Calu3 (cell line): Measurements from ENCODE around the gene PPP1R9A. TPM values are rescaled to one million over a fixed set of nuclear protein-coding genes. Genes with fewer than 3 reads are reported as not detected.

Experiments used
- BruUV-seq: library from RNA; stranded (reverse); fragments of 400-500 nt; replicated peaks from 2 replicates; lab custom pipeline; 2021; lab: Mats Ljungman, UMichigan
- CTCF ChIA-PET: fragments of 300-600 bp; sonication (Branson Sonifier 250); formaldehyde crosslinking; loops from one replicate; lab custom pipeline; 2022; ENCODE audit warnings: antibody characterized with exemption; lab: Charles Lee
- DNase-seq: peaks from one replicate; pipeline ENCODE4 v3.0.0; 2022
- H3K27ac Mint-ChIP-seq: one replicate; pipeline ENCODE4 v1.8.0; 2022; ENCODE audit warnings: mixed read lengths; ENCODE audit not compliant: unreplicated experiment
- H3K27me3 Mint-ChIP-seq: one replicate; pipeline ENCODE4 v1.8.0; 2022; ENCODE audit warnings: mixed read lengths; ENCODE audit not compliant: unreplicated experiment
- H3K36me3 Mint-ChIP-seq: one replicate; pipeline ENCODE4 v1.8.0; 2022; ENCODE audit warnings: mild to moderate bottlenecking, moderate library complexity, mixed read lengths; ENCODE audit not compliant: insufficient read depth, unreplicated experiment
- H3K4me1 Mint-ChIP-seq: one replicate; pipeline ENCODE4 v1.8.0; 2022; ENCODE audit warnings: mild to moderate bottlenecking, low read depth, mixed read lengths; ENCODE audit not compliant: unreplicated experiment
- H3K4me3 Mint-ChIP-seq: one replicate; pipeline ENCODE4 v1.8.0; 2022; ENCODE audit warnings: mild to moderate bottlenecking, low read depth, moderate library complexity, mixed read lengths; ENCODE audit not compliant: unreplicated experiment
- H3K9me3 Mint-ChIP-seq: one replicate; pipeline ENCODE4 v1.8.0; 2022; ENCODE audit warnings: low read depth, mixed read lengths; ENCODE audit not compliant: unreplicated experiment
- CTCF ChIP-seq: fragments of 200-600 bp; IDR thresholded peaks from one replicate; pipeline ENCODE4 v1.8.0; 2022; ENCODE audit warnings: antibody characterized with exemption; ENCODE audit not compliant: unreplicated experiment
- intact Hi-C: fragments of 100-400 bp; cut with micrococcal nuclease; formaldehyde crosslinking; loops from one replicate; pipeline ENCODE4 v1.10.0; 2022; ENCODE audit not compliant: unreplicated experiment
- total RNA-seq: library from RNA; stranded (reverse); gene quantifications from 2 replicates; pipeline ENCODE4 v1.2.3, GENCODE V29; 2022

The PPP1R9A gene
- total RNA-seq, 1 experiment from 2014 or later, result 19.4 TPM

- no peak for DNase-seq
- Mint-ChIP-seq H3K27me3 (no peaks in the 10 kb centered on the region), H3K4me1 (no peaks in the 10 kb centered on the region), H3K4me3 (no peak overlapping the region), H3K36me3 (no peaks in the 10 kb centered on the region), H3K9me3 (no peaks in the 10 kb centered on the region), H3K27ac (no peak overlapping the region)
- no peak for TF ChIP-seq CTCF
- intact Hi-C loops, result no loop called here
- CTCF ChIA-PET, result no interaction called here
- BruUV-seq, result no TSS peak
These were observed 32.0 kb downstream of the PPP1R9A start for GRCh38 chr7:94939395-94939794.

GRCh38 chr7:94940241-94940640, 32.8 kb downstream of the PPP1R9A start:
- Mint-ChIP-seq H3K4me1 (no peaks in the 10 kb centered on the region), H3K4me3 (no peak overlapping the region), H3K9me3 (no peaks in the 10 kb centered on the region), H3K27me3 (no peaks in the 10 kb centered on the region), H3K36me3 (no peaks in the 10 kb centered on the region), H3K27ac (no peak overlapping the region)
- BruUV-seq, result no TSS peak
- no peak for TF ChIP-seq CTCF
- CTCF ChIA-PET, result no interaction called here
- no peak for DNase-seq
- intact Hi-C loops, result no loop called here

- intact Hi-C loops, result no loop called here
- no TSS peak for BruUV-seq
- H3K27ac Mint-ChIP-seq, result no peak overlapping the region
- no peaks in the 10 kb centered on the region for H3K36me3 Mint-ChIP-seq
- TF ChIP-seq CTCF, result no peak
- no peak overlapping the region for H3K4me3 Mint-ChIP-seq
- no peaks in the 10 kb centered on the region for H3K4me1 Mint-ChIP-seq
- CTCF ChIA-PET, result no interaction called here
- no peak for DNase-seq
- no peaks in the 10 kb centered on the region for H3K9me3 Mint-ChIP-seq
- no peaks in the 10 kb centered on the region for H3K27me3 Mint-ChIP-seq
These were observed 34.6 kb downstream of the PPP1R9A start for GRCh38 chr7:94941844-94942632.

GRCh38 chr7:94943134-94943533, 35.7 kb downstream of the PPP1R9A start:
- H3K4me3 Mint-ChIP-seq, result no peak overlapping the region
- no TSS peak for BruUV-seq
- intact Hi-C loops, result no loop called here
- H3K9me3 Mint-ChIP-seq, result no peaks in the 10 kb centered on the region
- H3K27ac Mint-ChIP-seq, result no peak overlapping the region
- no peak for TF ChIP-seq CTCF
- no peaks in the 10 kb centered on the region for H3K4me1 Mint-ChIP-seq
- no peak for DNase-seq
- CTCF ChIA-PET, result interaction anchor here (0.5 to 0.6 kb wide), 2 partner anchors 268 to 426 kb away, joined by 3 to 5 read pairs; no protein-coding TSS in a partner anchor
- H3K27me3 Mint-ChIP-seq, result no peaks in the 10 kb centered on the region
- H3K36me3 Mint-ChIP-seq, result no peaks in the 10 kb centered on the region
